ENCODE data around the gene SUMF1. TPM values are rescaled to one million over a fixed set of nuclear protein-coding genes. Genes with fewer than 3 reads are reported as not detected.

Gene SUMF1
- total RNA-seq, 1 experiment from 2014 or later, result 26.6 TPM

DNA sequence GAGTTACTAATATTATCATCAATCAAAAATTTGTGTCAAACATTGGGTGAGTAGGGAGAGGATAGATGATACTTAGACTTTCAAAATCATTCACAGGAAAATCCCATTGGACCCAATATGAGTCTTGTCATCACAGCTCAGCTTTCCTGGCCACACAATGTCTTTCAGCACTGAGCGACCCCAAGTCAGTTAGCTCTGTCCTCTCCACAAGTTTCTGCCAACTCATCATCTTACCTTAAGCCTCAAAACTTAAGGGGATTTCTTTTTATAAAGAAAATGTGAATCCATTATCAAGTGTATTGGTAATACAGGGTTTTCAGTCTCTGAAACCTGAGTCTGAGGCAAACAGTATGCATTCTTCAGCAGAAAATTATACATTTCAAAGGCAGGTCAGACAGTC, 55.8 kb downstream of the SUMF1 start:
- POLR2A ChIA-PET, result no interaction called here
- intact Hi-C loops (cut with micrococcal nuclease), result no loop called here
- no peak for ATAC-seq

DNA sequence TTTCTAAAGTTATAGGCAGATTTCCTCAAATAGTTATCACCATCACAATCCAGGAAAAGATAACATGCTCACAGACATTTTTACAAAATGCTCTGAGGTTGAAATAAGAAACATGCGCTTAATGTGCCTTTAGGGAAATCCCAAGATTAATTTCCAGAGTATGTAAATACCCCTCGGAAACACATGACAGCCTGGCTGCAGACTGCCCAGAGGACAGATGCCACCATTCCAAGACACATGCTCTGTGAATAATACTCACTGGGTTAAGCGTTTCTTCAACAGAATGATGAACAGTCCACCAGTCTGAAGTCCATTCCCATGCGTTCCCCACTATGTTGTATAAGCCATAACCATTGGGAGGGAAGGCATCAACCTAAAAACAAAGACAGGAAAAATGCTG, 56.5 kb downstream of the SUMF1 start:
- no TSS peak for BruUV-seq (replicated peaks)
- intact Hi-C loops (cut with micrococcal nuclease), result no loop called here
- ChIA-PET RAD21 (ENCODE audit: low non-redundant PET in 1 of 2, low total read pairs in 2 of 2, uncharacterized antibody in 2 of 2, unreplicated experiment in 2 of 2) (no interaction called here), POLR2A (no interaction called here), CTCF (no interaction called here)
- Histone ChIP-seq H3K36me3 (ENCODE audit: control insufficient read depth in 1 of 2, insufficient read depth in 2 of 2, low read length in 2 of 2) (no peaks in the 10 kb centered on the region), H2AFZ (ENCODE audit: low read depth, low read length, poor library complexity, severe bottlenecking) (no peak overlapping the region), H3K4me1 (ENCODE audit: control insufficient read depth in 1 of 2, insufficient read depth in 2 of 2, low read length in 2 of 2) (no peaks in the 10 kb centered on the region), H3K79me2 (ENCODE audit: insufficient read depth, low read length) (no peaks in the 10 kb centered on the region), H3K27ac (ENCODE audit: low read depth, low read length) (no peak overlapping the region), H4K20me1 (ENCODE audit: insufficient read depth) (no peaks in the 10 kb centered on the region), H3K4me3 (replicated peaks in 1 of 2; ENCODE audit: low read depth in 1 of 2, low read length in 2 of 2) (no peak overlapping the region), H3K9me2 (ENCODE audit: insufficient read depth) (no peaks in the 10 kb centered on the region), H3K4me2 (ENCODE audit: low read length) (no peak overlapping the region), H3K27me3 (ENCODE audit: insufficient read depth, low read length) (no peaks in the 10 kb centered on the region), H3K9me3 (ENCODE audit: control insufficient read depth in 1 of 2, insufficient read depth in 1 of 2, low read depth in 1 of 2, low read length in 2 of 2) (no peaks in the 10 kb centered on the region), H3K9ac (ENCODE audit: low read length) (no peak overlapping the region)
- no peak for TF ChIP-seq EZH2 (IDR thresholded peaks at IDR 0.05)
- TF ChIP-seq TCF7L2 (IDR thresholded peaks at IDR 0.05; ENCODE audit: borderline replicate concordance, extremely low read depth, insufficient read depth, insufficient read length), result no peak
- DNase-seq (ENCODE audit: low read depth, low spot score) (no peak), ATAC-seq (no peak)

More for the DNA sequence above, 55.8 kb downstream of the SUMF1 start:
- ChIA-PET CTCF (no interaction called here), RAD21 (ENCODE audit: low non-redundant PET in 1 of 2, low total read pairs in 2 of 2, uncharacterized antibody in 2 of 2, unreplicated experiment in 2 of 2) (no interaction called here)
- H3K9me3 ChIP-seq (ENCODE audit: control insufficient read depth in 1 of 2, insufficient read depth in 1 of 2, low read depth in 1 of 2, low read length in 2 of 2), result no peaks in the 10 kb centered on the region
- no peak overlapping the region for H3K4me3 ChIP-seq (replicated peaks in 1 of 2; ENCODE audit: low read depth in 1 of 2, low read length in 2 of 2)
- H4K20me1 ChIP-seq (ENCODE audit: insufficient read depth), result no peaks in the 10 kb centered on the region
- TF ChIP-seq, protein P1, sequence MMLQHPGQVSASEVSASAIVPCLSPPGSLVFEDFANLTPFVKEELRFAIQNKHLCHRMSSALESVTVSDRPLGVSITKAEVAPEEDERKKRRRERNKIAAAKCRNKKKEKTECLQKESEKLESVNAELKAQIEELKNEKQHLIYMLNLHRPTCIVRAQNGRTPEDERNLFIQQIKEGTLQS (IDR thresholded peaks at IDR 0.05), result no peak
- no peak for TF ChIP-seq EZH2 (IDR thresholded peaks at IDR 0.05)
- no peak for TF ChIP-seq ZNF274 (IDR thresholded peaks at IDR 0.05; ENCODE audit: low read depth, low read length)
- TF ChIP-seq YY1 (IDR thresholded peaks at IDR 0.05; ENCODE audit: extremely low read depth, insufficient replicate concordance, low read depth, low read length), result no peak
- no peak for TF ChIP-seq SRF (IDR thresholded peaks at IDR 0.05; ENCODE audit: low read depth)
- no peaks in the 10 kb centered on the region for H3K36me3 ChIP-seq (ENCODE audit: control insufficient read depth in 1 of 2, insufficient read depth in 2 of 2, low read length in 2 of 2)
- H3K9ac ChIP-seq (ENCODE audit: low read length), result no peak overlapping the region
- no peaks in the 10 kb centered on the region for H3K4me1 ChIP-seq (ENCODE audit: control insufficient read depth in 1 of 2, insufficient read depth in 2 of 2, low read length in 2 of 2)
- DNase-seq (ENCODE audit: low read depth, low spot score), result no peak
- no peak overlapping the region for H3K27ac ChIP-seq (ENCODE audit: low read depth, low read length)
- no TSS peak for BruUV-seq (replicated peaks)
- no peaks in the 10 kb centered on the region for H3K79me2 ChIP-seq (ENCODE audit: insufficient read depth, low read length)
- no peaks in the 10 kb centered on the region for H3K9me2 ChIP-seq (ENCODE audit: insufficient read depth)
- no peak overlapping the region for H3K4me2 ChIP-seq (ENCODE audit: low read length)
- no peaks in the 10 kb centered on the region for H3K27me3 ChIP-seq (ENCODE audit: insufficient read depth, low read length)
- H2AFZ ChIP-seq (ENCODE audit: low read depth, low read length, poor library complexity, severe bottlenecking), result no peak overlapping the region
